ENCODE measurements around the gene CRYBG1.

The CRYBG1 gene

DNA sequence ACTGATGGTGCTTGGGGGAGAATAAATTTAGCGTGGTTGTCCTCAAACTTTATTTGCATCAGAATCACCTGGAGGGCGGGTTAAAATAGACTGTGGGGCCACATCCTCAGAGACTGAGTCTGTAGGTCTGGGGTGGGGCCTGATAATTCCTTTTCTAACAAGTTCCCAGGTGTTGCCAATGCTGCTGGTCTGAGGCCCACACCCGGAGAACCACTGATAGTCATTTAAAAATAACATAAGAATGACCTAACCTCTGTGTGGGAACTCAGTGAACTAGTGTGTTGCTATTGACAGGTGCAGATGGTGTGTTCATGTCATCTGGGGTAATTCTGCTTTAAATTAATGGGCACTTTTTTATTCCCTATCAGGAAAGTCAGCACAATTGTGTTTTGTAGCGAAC, 204.0 kb downstream of the CRYBG1 start:
- TF ChIP-seq SIN3A (IDR thresholded peaks at IDR 0.05; ENCODE audit: borderline replicate concordance, insufficient read depth, low read length) = no peak
- no peak for TF ChIP-seq TAF1 (IDR thresholded peaks at IDR 0.05; ENCODE audit: borderline replicate concordance, insufficient read depth, low read length)
- TF ChIP-seq, protein P1, sequence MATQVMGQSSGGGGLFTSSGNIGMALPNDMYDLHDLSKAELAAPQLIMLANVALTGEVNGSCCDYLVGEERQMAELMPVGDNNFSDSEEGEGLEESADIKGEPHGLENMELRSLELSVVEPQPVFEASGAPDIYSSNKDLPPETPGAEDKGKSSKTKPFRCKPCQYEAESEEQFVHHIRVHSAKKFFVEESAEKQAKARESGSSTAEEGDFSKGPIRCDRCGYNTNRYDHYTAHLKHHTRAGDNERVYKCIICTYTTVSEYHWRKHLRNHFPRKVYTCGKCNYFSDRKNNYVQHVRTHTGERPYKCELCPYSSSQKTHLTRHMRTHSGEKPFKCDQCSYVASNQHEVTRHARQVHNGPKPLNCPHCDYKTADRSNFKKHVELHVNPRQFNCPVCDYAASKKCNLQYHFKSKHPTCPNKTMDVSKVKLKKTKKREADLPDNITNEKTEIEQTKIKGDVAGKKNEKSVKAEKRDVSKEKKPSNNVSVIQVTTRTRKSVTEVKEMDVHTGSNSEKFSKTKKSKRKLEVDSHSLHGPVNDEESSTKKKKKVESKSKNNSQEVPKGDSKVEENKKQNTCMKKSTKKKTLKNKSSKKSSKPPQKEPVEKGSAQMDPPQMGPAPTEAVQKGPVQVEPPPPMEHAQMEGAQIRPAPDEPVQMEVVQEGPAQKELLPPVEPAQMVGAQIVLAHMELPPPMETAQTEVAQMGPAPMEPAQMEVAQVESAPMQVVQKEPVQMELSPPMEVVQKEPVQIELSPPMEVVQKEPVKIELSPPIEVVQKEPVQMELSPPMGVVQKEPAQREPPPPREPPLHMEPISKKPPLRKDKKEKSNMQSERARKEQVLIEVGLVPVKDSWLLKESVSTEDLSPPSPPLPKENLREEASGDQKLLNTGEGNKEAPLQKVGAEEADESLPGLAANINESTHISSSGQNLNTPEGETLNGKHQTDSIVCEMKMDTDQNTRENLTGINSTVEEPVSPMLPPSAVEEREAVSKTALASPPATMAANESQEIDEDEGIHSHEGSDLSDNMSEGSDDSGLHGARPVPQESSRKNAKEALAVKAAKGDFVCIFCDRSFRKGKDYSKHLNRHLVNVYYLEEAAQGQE (IDR thresholded peaks at IDR 0.05; ENCODE audit: insufficient read depth in 1 of 2, low read depth in 2 of 2, low read length in 2 of 2) = no peak
- no peak for TF ChIP-seq POLR2AphosphoS5 (IDR thresholded peaks at IDR 0.05; ENCODE audit: low read depth, low read length)
- no peak for TF ChIP-seq FOXP2 (optimal IDR thresholded peaks at IDR 0.05; ENCODE audit: borderline replicate concordance, extremely low read depth, extremely low read length, insufficient read depth)

DNA sequence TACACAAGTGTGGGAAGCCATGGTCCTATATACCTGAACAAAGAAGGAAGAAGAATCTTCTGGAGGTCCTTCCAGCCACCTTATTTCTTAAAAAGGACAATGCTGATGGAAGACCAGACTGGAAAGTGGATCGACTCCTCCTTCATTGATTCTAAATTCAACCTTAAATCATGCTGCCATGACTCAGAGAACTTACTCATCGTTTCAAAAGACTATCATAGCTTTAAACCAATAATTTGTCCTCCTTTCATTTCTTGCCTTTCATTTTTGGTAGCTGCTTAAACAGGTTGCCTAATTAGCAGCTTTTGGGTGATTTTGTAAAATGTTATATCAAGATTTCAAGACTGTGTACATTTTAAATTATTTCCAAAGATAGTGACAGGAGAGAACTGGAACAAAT, 208.0 kb downstream of the CRYBG1 start:
- TF ChIP-seq TAF1 (IDR thresholded peaks at IDR 0.05; ENCODE audit: borderline replicate concordance, insufficient read depth, low read length) = no peak
- no peak for TF ChIP-seq FOXP2 (optimal IDR thresholded peaks at IDR 0.05; ENCODE audit: borderline replicate concordance, extremely low read depth, extremely low read length, insufficient read depth)
- TF ChIP-seq, protein P1 (IDR thresholded peaks at IDR 0.05; ENCODE audit: insufficient read depth in 1 of 2, low read depth in 2 of 2, low read length in 2 of 2) = no peak
- TF ChIP-seq SIN3A (IDR thresholded peaks at IDR 0.05; ENCODE audit: borderline replicate concordance, insufficient read depth, low read length) = no peak
- TF ChIP-seq POLR2AphosphoS5 (IDR thresholded peaks at IDR 0.05; ENCODE audit: low read depth, low read length) = no peak

- TF ChIP-seq POLR2AphosphoS5 (IDR thresholded peaks at IDR 0.05; ENCODE audit: low read depth, low read length) (no peak), TAF1 (IDR thresholded peaks at IDR 0.05; ENCODE audit: borderline replicate concordance, insufficient read depth, low read length) (no peak), SIN3A (IDR thresholded peaks at IDR 0.05; ENCODE audit: borderline replicate concordance, insufficient read depth, low read length) (no peak)
- TF ChIP-seq, protein P1 (IDR thresholded peaks at IDR 0.05; ENCODE audit: insufficient read depth in 1 of 2, low read depth in 2 of 2, low read length in 2 of 2) = no peak
Measured at GRCh38 chr6:106569428-106569827, 208.9 kb downstream of the CRYBG1 start.

GRCh38 chr6:106572436-106572835, 211.9 kb downstream of the CRYBG1 start:
- TF ChIP-seq POLR2AphosphoS5 (IDR thresholded peaks at IDR 0.05; ENCODE audit: low read depth, low read length) = no peak
- TF ChIP-seq TAF1 (IDR thresholded peaks at IDR 0.05; ENCODE audit: borderline replicate concordance, insufficient read depth, low read length) = no peak
- TF ChIP-seq FOXP2 (optimal IDR thresholded peaks at IDR 0.05; ENCODE audit: borderline replicate concordance, extremely low read depth, extremely low read length, insufficient read depth) = no peak
- TF ChIP-seq SIN3A (IDR thresholded peaks at IDR 0.05; ENCODE audit: borderline replicate concordance, insufficient read depth, low read length) = no peak
- TF ChIP-seq, protein P1 (IDR thresholded peaks at IDR 0.05; ENCODE audit: insufficient read depth in 1 of 2, low read depth in 2 of 2, low read length in 2 of 2) = no peak
